T-cell (primary cell): Measurements from ENCODE around the gene RHOD. TPM values are rescaled to one million over a fixed set of nuclear protein-coding genes. Genes with fewer than 3 reads are reported as not detected.

Experiments
- ATAC-seq, 4 experiments: fragments of 200-7000 bp in 3 of 4; fragments of 150-1000 bp in 1 of 4; cut with Tn5 transposase; replicated peaks in 1 of 4; 1 replicate in 3 of 4; 2 replicates in 1 of 4; pipeline ENCODE4 v1.10.0; 2021; ENCODE audit warnings: moderate library complexity in 3 of 4, mild to moderate bottlenecking in 2 of 4, moderate number of reproducible peaks in 1 of 4
- CTCF ChIA-PET, 2 donors: fragments of 300-600 bp; sonication (Branson Sonifier 250); formaldehyde crosslinking; loops; one replicate each; lab custom pipeline; 2022; ENCODE audit warnings: antibody characterized with exemption in 2 of 2; lab: Charles Lee
- POLR2A ChIA-PET, 2 donors: fragments of 300-600 bp; sonication (Branson Sonifier 250); formaldehyde crosslinking; loops; one replicate each; lab custom pipeline; 2022; ENCODE audit warnings: antibody characterized with exemption in 2 of 2; lab: Charles Lee
- DNase-seq, 35 experiments: peaks; one replicate each; pipeline versions ENCODE4 v3.0.0 to v3.0.0-alpha.2; 2013 to 2023
- H3K27ac ChIP-seq: one replicate; pipeline ENCODE4 v1.5.1; 2013; ENCODE audit warnings: low read length
- H3K27me3 ChIP-seq, 2 experiments: replicated peaks in 1 of 2; 1 replicate in 1 of 2; 2 replicates in 1 of 2; pipeline versions ENCODE4 v1.6.1 to v1.7.0; 2013; ENCODE audit warnings: low read length in 1 of 2, mixed read lengths in 1 of 2; ENCODE audit not compliant: control insufficient read depth in 2 of 2, insufficient read depth in 2 of 2; ENCODE audit errors: extremely low read depth in 1 of 2
- H3K36me3 ChIP-seq, 2 donors: 1 replicate in 1 of 2; 2 replicates in 1 of 2; pipeline versions ENCODE4 v1.6.1 to v1.7.0; 2013; ENCODE audit warnings: low read length in 1 of 2; ENCODE audit not compliant: control insufficient read depth in 2 of 2, insufficient read depth in 1 of 2; ENCODE audit errors: extremely low read depth in 1 of 2
- H3K4me1 ChIP-seq, 2 experiments: 1 replicate in 1 of 2; 2 replicates in 1 of 2; pipeline versions ENCODE4 v1.6.1 to v1.7.0; 2013; ENCODE audit warnings: low read length in 2 of 2, mixed read lengths in 1 of 2; ENCODE audit not compliant: insufficient read depth in 2 of 2, control insufficient read depth in 1 of 2; ENCODE audit errors: extremely low read depth in 1 of 2
- H3K4me3 ChIP-seq, 2 donors: 1 replicate in 1 of 2; 2 replicates in 1 of 2; pipeline versions ENCODE4 v1.5.1 to v1.7.0; 2013; ENCODE audit warnings: mild to moderate bottlenecking in 2 of 2, low read length in 1 of 2, moderate library complexity in 1 of 2; ENCODE audit not compliant: control insufficient read depth in 1 of 2; ENCODE audit errors: extremely low read depth in 1 of 2
- H3K9me3 ChIP-seq: 2 replicates; pipeline ENCODE4 v1.7.0; 2013
- H3K27ac Mint-ChIP-seq, 2 donors: one replicate each; pipeline ENCODE4 v1.8.0; 2020 to 2021; ENCODE audit warnings: mild to moderate bottlenecking in 2 of 2, mixed read lengths in 2 of 2
- H3K27me3 Mint-ChIP-seq, 2 donors: one replicate each; pipeline ENCODE4 v1.8.0; 2021 to 2022; ENCODE audit warnings: mixed read lengths in 2 of 2
- H3K36me3 Mint-ChIP-seq: one replicate; pipeline ENCODE4 v1.8.0; 2021; ENCODE audit warnings: mixed read lengths
- H3K4me1 Mint-ChIP-seq, 3 donors: one replicate each; pipeline ENCODE4 v1.8.0; 2020 to 2022; ENCODE audit warnings: mixed read lengths in 3 of 3, mild to moderate bottlenecking in 1 of 3
- H3K4me3 Mint-ChIP-seq, 3 donors: one replicate each; pipeline ENCODE4 v1.8.0; 2020 to 2022; ENCODE audit warnings: mild to moderate bottlenecking in 3 of 3, mixed read lengths in 3 of 3, moderate library complexity in 3 of 3
- H3K9me3 Mint-ChIP-seq, 3 donors: one replicate each; pipeline ENCODE4 v1.8.0; 2020 to 2022; ENCODE audit warnings: mixed read lengths in 3 of 3
- WGBS: methylation state at CpG from one replicate; pipeline ENCODE4 v1.1.5; 2013; ENCODE audit warnings: missing lambda C conversion rate; ENCODE audit not compliant: insufficient coverage; 5-methylcytosine and 5-hydroxymethylcytosine counted together
- total RNA-seq, 35 experiments: library from RNA in 6 of 35; stranded (reverse) in 6 of 35; fragments of 120-200 nt in 1 of 35; gene quantifications; one replicate each; pipeline versions ENCODE4 v1.2.1 to v1.2.4 and lab custom pipeline; 2013 to 2026

Gene RHOD
- total RNA-seq, 5 donors from 2014 or later (not counting 1 experiment from before 2014, with no cell fraction given), result 0.59 to 0.88 (median 0.66) TPM; not detected in 2

GRCh38 chr11:67016550-67016949 is 40.1 kb upstream of the RHOD start:
- Mint-ChIP-seq H3K27ac (no peak overlapping the region), H3K27me3 (peaks cover 9 to 26% of the 10 kb centered on the region in 2 donors), H3K36me3 (no peaks in the 10 kb centered on the region), H3K4me3 (no peak overlapping the region), H3K9me3 (peaks cover 0 to 3% (median 0%) of the 10 kb centered on the region in 3 donors), H3K4me1 (peaks cover 0 to 2% (median 0%) of the 10 kb centered on the region in 3 donors)
- Histone ChIP-seq H3K27me3 (peaks cover 7 to 42% of the 10 kb centered on the region in 2 experiments), H3K4me1 (no peaks in the 10 kb centered on the region), H3K4me3 (no peak overlapping the region), H3K27ac (no peak overlapping the region), H3K36me3 (no peaks in the 10 kb centered on the region), H3K9me3 (no peaks in the 10 kb centered on the region)
- ChIA-PET CTCF (interaction anchor here in 1 of 2 donors (0.6 kb wide), 1 partner anchor 15 kb away, joined by 3 read pairs; no protein-coding TSS in a partner anchor), POLR2A (no interaction called here)
- ATAC-seq (no peak), DNase-seq (no peak)
- WGBS, result no CpG with 5 or more reads among the region's 5 CpGs

GRCh38 chr11:67020949-67021348 is 35.7 kb upstream of the RHOD start:
- Mint-ChIP-seq H3K4me3 (peak overlapping the region in 1 of 3 donors; percentile 6), H3K36me3 (no peaks in the 10 kb centered on the region), H3K27me3 (peaks cover 18 to 40% of the 10 kb centered on the region in 2 donors), H3K27ac (no peak overlapping the region), H3K4me1 (peaks cover 29 to 33% (median 29%) of the 10 kb centered on the region in 3 donors), H3K9me3 (peaks cover 0 to 3% (median 0%) of the 10 kb centered on the region in 3 donors)
- POLR2A ChIA-PET, result no interaction called here
- Histone ChIP-seq H3K9me3 (no peaks in the 10 kb centered on the region), H3K27me3 (peaks cover 10 to 61% of the 10 kb centered on the region in 2 experiments), H3K4me1 (peaks cover 13 to 35% of the 10 kb centered on the region in 2 experiments), H3K36me3 (no peaks in the 10 kb centered on the region), H3K4me3 (no peak overlapping the region), H3K27ac (no peak overlapping the region)
- 40% methylated on average over 2 of the region's 6 CpGs for WGBS
- CTCF ChIA-PET, result interaction anchor here (0.6 kb wide), 2 partner anchors 90 to 277 kb away, joined by 6 read pairs; no protein-coding TSS in a partner anchor
- ATAC-seq (no peak), DNase-seq (no peak)

- Histone ChIP-seq H3K4me1 (peaks cover 13 to 35% of the 10 kb centered on the region in 2 experiments), H3K27ac (no peak overlapping the region), H3K27me3 (peaks cover 6 to 65% of the 10 kb centered on the region in 2 experiments), H3K36me3 (no peaks in the 10 kb centered on the region), H3K4me3 (peak overlapping the region in 1 of 2 donors; percentile 61), H3K9me3 (no peaks in the 10 kb centered on the region)
- peaks cover 29 to 35% (median 29%) of the 10 kb centered on the region in 3 donors for H3K4me1 Mint-ChIP-seq
- peaks cover 12 to 43% of the 10 kb centered on the region in 2 donors for H3K27me3 Mint-ChIP-seq
- peak overlapping the region; percentile 54 to 79 (median 64) for H3K4me3 Mint-ChIP-seq
- POLR2A ChIA-PET, result interaction anchor here in 1 of 2 donors (0.5 kb wide), 1 partner anchor 675 kb away, joined by 5 read pairs; no protein-coding TSS in a partner anchor
- 38% methylated on average over 15 of the region's 20 CpGs for WGBS
- CTCF ChIA-PET, result no interaction called here
- peaks cover 0 to 3% (median 0%) of the 10 kb centered on the region in 3 donors for H3K9me3 Mint-ChIP-seq
- ATAC-seq (no peak), DNase-seq (no peak)
- H3K36me3 Mint-ChIP-seq, result no peaks in the 10 kb centered on the region
- H3K27ac Mint-ChIP-seq, result peak overlapping the region in 1 of 2 donors; percentile 57
These were observed 34.2 kb upstream of the RHOD start for GRCh38 chr11:67022341-67022933.

GRCh38 chr11:67022961-67023956 is 33.4 kb upstream of the RHOD start, which contains the start of gene SYT12:
SYT12 (plus strand) TSS chr11:67023134; CDS start chr11:67030145, 7,011 bp downstream.
- Histone ChIP-seq H3K36me3 (no peaks in the 10 kb centered on the region), H3K27me3 (peaks cover 6 to 72% of the 10 kb centered on the region in 2 experiments), H3K9me3 (no peaks in the 10 kb centered on the region), H3K4me1 (peaks cover 13 to 35% of the 10 kb centered on the region in 2 experiments), H3K27ac (no peak within 1 kb of the TSS), H3K4me3 (peak within 1 kb of the TSS; percentile 34 to 61)
- peaks cover 0 to 3% (median 0%) of the 10 kb centered on the region in 3 donors for H3K9me3 Mint-ChIP-seq
- POLR2A ChIA-PET, result no interaction called here
- H3K4me3 Mint-ChIP-seq, result peak within 1 kb of the TSS; percentile 65 to 79 (median 74)
- H3K36me3 Mint-ChIP-seq, result no peaks in the 10 kb centered on the region
- 5% methylated on average over 110 of the region's 118 CpGs for WGBS
- peak within 1 kb of the TSS in 1 of 2 donors; percentile 57 for H3K27ac Mint-ChIP-seq
- H3K4me1 Mint-ChIP-seq, result peaks cover 29 to 35% (median 29%) of the 10 kb centered on the region in 3 donors
- peaks cover 12 to 43% of the 10 kb centered on the region in 2 donors for H3K27me3 Mint-ChIP-seq
- ATAC-seq, result peak; percentile 21 to 39 (median 28)
- peak in 2 of 35 experiments; percentile 12 to 25 for DNase-seq
- CTCF ChIA-PET, result no interaction called here

- H3K36me3 Mint-ChIP-seq, result no peaks in the 10 kb centered on the region
- DNase-seq, result no peak
- H3K4me1 Mint-ChIP-seq, result peaks cover 29 to 35% (median 29%) of the 10 kb centered on the region in 3 donors
- H3K4me3 Mint-ChIP-seq, result peak overlapping the region; percentile 65 to 79 (median 74)
- ChIA-PET POLR2A (no interaction called here), CTCF (no interaction called here)
- no peak overlapping the region for H3K27ac ChIP-seq
- peak overlapping the region; percentile 34 to 61 for H3K4me3 ChIP-seq
- peaks cover 0 to under 1% (median 0%) of the 10 kb centered on the region in 3 donors for H3K9me3 Mint-ChIP-seq
- H3K36me3 ChIP-seq, result no peaks in the 10 kb centered on the region
- peak in 2 of 4 experiments; percentile 4 to 5 for ATAC-seq
- H3K4me1 ChIP-seq, result peaks cover 13 to 35% of the 10 kb centered on the region in 2 experiments
- peaks cover 15 to 43% of the 10 kb centered on the region in 2 donors for H3K27me3 Mint-ChIP-seq
- WGBS, result 21% methylated on average over 4 of the region's 6 CpGs
- peaks cover 6 to 77% of the 10 kb centered on the region in 2 experiments for H3K27me3 ChIP-seq
- no peaks in the 10 kb centered on the region for H3K9me3 ChIP-seq
- no peak overlapping the region for H3K27ac Mint-ChIP-seq
These were observed 32.7 kb upstream of the RHOD start for GRCh38 chr11:67023957-67024353.
